CD4-positive, alpha-beta T cell treated with Interferon alpha-2 for 1 hour (primary cell): ENCODE results near the gene CNGA4.
A peak's percentile ranks its signal among the peaks of the same experiment; 100 is the strongest.

ENCODE experiments used
- DNase-seq, 2 donors: peaks; one replicate each; pipeline ENCODE4 v3.0.0-alpha.2; 2020 to 2022

CNGA4 gene, protein sequence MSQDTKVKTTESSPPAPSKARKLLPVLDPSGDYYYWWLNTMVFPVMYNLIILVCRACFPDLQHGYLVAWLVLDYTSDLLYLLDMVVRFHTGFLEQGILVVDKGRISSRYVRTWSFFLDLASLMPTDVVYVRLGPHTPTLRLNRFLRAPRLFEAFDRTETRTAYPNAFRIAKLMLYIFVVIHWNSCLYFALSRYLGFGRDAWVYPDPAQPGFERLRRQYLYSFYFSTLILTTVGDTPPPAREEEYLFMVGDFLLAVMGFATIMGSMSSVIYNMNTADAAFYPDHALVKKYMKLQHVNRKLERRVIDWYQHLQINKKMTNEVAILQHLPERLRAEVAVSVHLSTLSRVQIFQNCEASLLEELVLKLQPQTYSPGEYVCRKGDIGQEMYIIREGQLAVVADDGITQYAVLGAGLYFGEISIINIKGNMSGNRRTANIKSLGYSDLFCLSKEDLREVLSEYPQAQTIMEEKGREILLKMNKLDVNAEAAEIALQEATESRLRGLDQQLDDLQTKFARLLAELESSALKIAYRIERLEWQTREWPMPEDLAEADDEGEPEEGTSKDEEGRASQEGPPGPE

DNA sequence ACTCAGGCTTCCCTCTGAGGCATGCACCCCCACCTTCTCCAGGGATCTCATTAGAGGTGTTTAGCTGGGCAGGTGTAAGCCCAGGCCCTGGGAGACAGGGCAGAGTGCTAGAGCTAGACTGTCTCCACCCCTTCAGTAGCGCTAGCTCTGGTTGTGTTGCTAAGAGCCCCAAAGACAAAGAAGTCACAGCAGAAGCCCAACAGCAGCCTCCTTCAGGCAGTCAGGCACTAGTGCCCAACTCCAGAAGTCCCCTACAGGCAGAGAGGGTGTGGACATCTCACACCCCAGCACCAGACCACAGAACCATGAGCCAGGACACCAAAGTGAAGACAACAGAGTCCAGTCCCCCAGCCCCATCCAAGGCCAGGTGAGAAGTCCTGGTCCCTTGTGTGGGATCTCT lies at the start of gene CNGA4:
TSS of gene CNGA4 (plus strand) at position 188 of the 400 bp plus-strand sequence. CDS start at position 306, 118 bp downstream.
- DNase-seq = no peak

DNA sequence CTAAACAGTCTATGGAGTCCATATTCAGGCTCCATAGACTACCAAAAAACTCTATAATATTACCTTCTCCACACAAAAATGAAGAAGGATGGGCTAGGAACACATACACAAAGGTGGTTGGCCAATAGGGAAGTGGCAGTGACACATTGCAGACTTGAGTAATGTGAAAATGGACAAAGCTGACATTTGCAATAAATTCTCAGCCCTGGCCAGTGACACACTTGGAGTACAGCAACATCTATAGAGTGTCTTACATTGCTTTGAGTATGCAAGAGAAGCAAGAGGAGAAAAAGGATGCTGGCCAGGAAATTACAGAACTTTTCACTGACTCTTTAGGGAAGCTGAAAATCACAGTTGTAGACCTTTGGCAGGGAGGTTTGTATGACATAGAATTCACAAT lies 47.1 kb upstream of the CNGA4 start:
- peak in 1 of 2 donors; percentile 24 for DNase-seq

DNA sequence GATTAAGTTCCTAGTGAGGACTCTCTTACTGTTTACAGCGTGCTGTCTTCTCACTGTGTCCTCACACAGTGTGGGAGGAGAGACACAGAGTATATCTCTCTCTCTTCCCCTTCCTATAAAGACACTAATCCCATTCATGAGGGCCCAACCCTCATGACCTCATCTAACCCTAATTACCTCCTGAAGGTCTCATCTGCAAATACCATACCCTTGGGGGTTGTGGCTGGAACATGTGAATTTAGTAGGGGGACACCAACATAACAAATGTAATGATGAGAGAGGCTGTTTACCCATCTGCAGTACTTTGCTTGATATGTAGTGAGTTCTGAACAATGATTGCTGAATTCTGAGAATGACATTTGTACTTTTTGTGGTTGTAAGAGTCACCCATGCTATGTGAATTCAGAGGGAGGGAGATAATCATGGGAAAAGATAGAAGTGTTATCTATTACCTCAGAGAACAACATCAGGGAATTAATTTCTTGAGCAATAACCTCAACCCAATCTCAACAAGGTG lies 44.8 kb upstream of the CNGA4 start:
- DNase-seq = no peak

DNA sequence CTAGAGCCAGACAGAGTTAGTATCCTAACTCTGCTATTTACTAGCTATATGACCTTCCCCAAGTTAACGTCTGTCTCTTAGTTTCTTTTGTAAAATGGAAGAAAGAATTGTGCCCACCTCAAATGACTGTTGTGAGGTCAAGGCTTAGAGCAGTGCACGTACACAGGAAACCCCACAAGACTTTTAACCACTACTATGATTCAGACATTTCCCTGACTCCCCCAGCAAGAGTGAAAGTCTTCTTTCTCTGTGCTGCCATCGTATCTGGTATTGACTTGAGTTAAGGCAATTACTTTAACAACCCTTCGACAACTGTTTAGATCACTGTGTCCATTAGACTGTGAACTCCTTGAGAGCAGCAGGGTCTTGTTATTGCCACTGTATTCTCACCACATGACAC lies 42.5 kb upstream of the CNGA4 start:
- DNase-seq = peak in 1 of 2 donors; percentile 13

DNA sequence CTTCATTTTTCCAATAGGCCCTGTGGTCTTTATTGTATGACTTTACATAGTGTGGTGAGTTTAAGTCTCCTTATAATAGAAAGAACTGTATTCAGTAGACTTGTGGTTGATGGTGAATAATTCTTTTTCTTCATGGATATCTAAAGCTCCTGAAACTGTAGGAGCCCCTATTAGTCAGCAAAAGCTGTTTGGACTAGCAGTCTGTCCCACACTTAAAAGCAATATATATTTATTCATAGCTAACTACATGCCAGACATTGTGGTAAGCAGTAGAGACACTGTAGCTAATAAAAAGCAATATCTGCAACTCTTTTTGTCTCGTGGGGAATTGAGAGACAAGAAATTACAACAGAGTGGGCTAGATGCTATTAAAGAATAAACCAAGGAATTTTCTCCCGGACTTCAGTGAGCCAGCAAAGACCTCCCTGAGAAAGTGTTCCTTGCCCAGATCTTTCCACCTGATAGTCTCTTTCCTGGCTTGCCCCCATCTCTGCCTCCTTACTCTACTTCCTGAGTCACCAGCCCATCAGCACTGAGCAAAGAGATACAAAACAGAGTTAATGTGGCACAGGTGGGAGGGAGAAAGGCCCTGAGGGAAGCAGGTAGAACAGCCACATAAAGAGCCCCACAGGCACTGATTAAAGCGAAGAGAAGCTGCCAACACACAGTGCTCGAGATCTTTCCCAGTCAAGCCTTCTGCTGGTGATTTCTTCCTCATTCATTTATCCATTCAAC lies 41.3 kb upstream of the CNGA4 start:
- no peak for DNase-seq

DNA sequence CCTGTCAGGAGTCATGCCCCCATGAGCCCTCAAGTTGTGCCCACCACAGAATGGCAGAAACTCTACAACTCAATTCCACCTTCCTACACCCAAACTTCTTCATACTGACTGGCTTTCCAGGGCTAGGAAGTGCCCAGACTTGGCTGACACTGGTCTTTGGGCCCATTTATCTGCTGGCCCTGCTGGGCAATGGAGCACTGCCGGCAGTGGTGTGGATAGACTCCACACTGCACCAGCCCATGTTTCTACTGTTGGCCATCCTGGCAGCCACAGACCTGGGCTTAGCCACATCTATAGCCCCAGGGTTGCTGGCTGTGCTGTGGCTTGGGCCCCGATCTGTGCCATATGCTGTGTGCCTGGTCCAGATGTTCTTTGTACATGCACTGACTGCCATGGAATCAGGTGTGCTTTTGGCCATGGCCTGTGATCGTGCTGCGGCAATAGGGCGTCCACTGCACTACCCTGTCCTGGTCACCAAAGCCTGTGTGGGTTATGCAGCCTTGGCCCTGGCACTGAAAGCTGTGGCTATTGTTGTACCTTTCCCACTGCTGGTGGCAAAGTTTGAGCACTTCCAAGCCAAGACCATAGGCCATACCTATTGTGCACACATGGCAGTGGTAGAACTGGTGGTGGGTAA lies 39.6 kb upstream of the CNGA4 start, which contains the start of gene OR52W1:
TSS of gene OR52W1 (plus strand) at position 51 of the 637 bp plus-strand sequence. CDS start at position 51, 0 bp downstream.
- no peak for DNase-seq

DNA sequence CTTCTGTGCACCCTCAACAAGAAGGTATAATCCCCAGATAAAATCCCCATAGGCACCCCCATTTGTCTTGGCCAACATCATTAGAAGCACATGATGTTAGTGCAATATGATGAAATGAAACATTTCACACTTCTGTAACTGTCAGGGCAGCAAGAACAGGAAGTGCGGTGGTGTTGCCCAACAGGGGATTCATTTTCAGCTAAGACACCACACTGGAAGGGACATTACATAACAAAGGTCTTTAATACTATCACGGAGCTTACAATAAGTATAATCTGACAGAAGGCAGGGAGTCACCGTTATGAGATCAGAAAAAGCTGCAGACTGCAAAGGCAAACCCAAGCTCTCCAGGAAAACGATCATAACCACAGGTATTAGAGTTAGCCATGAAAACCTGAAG lies 37.9 kb upstream of the CNGA4 start:
- DNase-seq = peak; percentile 52 to 76

DNA sequence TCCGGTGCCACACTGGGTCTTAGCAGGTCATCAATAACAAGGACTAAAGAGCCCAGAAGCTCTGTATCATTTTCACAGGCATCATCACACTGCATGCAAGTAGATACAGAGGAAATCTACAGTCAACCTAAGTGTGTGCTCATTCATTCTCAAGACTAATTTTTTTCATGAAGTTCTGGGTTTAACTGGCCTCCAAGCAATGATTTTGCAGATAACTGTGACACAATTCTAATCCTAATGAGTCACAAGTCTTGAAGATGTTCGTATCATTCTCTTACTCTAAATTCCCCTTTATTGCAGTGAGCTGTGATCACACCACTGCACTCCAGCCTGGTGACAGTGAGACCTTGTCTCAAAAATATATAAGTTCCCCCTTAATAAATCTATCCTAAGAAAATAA lies 37.4 kb upstream of the CNGA4 start:
- peak in 1 of 2 donors; percentile 10 for DNase-seq

DNA sequence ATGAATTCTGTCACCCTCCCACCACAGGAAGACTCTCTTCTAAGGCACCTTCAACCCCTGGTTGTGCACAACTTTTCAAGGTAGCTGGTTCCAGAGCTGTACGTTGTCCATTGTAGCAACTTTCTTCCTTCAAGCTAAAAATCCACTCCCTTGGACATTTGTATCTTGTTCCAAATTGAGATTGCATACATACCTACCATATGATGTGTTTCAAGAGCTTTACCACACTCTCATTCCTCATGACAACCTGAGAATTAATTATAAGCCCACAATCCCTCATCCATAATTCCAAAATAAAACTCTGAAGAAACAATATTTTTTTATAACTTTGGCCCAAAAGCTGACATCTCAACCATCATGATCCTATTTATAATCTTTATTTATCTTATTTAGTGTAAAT lies 36.8 kb upstream of the CNGA4 start:
- no peak for DNase-seq

DNA sequence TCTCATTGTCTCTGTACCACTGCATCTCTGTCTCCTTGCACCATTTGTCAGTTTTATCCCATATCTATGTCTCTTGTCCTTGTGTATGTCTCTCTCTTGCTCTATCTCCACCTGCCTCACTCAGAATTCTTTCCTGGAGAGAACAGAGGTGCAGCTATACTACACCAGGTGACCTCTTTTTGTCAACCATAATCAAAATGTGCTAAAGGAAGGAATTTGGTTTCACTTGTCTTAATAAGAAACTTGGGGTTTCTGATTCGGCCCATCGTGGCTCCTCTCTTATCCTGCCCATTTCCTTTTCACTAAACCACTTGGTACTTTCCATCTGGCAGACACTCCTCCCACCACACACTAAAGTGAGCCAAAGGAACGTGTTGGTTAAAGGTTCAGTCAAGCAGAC lies 35.6 kb upstream of the CNGA4 start:
- DNase-seq = peak in 1 of 2 donors; percentile 47

DNA sequence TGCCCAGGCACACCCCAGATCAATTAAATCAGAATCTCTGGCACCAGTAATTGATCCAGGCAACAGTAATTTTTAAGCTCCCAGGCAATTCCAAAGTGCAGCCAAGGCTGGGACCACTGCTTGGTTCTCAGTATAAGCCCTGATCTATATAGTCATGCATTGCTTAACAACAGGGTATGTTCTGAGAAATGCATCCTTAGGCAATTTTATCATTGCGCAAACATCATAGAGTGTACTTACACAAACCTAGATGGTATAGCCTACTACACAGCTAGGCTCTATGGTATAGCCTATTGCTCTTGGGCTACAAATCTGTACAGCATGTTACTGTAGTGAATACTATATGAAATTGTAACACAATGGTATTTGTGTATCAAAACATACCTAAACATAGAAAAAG lies 34.2 kb upstream of the CNGA4 start:
- no peak for DNase-seq

DNA sequence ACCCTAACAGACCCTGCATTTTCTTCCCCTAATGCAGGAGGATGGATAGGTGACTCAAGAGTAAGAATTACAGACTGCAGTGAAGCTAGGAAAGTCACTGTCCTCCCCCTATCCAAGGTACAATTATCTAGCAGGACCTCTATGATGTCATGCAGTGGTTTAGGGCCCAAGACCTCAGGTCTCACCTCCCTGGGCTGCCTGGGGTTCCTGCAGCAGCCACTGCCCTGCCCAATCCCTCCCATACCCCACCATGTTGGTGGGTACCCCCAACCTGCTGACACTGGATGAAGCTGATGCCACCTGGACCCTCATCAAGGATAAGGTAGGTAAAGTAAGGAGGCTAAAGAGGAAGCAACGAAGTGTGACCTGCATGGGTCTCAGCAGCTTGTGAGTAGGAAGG lies 33.5 kb upstream of the CNGA4 start, which contains the start of gene C11orf42:
TSS of gene C11orf42 (plus strand) at position 192 of the 400 bp plus-strand sequence. CDS start at position 251, 59 bp downstream.
- DNase-seq = no peak

DNA sequence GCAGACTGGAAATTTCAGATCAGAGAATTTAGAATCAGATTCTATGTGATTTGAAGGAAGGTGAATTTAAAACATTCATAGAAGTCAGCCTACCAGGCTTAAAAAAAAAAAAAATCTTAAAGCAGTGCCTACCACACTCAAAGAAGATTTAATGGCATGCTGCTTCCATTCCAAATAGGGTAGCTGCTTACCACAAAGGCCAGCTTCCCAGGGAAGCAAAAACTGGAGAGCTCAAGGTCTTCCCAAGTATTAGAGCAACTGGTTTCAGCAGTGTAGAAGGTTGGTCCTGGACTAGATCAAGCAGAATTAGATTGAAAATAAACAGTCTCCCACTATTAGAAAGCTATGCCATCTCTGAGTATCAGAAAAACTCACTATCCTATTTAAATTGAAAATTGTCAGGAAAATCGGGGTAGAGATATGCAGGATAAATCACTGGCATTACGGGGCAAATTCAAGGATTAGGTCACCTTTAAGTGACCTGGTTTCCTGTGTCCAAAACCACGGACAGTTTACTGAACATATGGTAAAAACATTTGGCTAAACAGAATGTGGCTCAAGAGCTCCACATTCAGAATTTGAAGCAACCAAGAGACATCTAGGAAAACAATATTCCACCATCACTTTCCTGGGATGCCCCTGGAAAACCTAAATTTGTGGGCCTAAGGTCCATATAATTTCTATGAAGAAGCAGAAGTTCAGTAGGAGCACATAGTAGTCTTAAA lies 32.3 kb upstream of the CNGA4 start:
- no peak for DNase-seq

DNA sequence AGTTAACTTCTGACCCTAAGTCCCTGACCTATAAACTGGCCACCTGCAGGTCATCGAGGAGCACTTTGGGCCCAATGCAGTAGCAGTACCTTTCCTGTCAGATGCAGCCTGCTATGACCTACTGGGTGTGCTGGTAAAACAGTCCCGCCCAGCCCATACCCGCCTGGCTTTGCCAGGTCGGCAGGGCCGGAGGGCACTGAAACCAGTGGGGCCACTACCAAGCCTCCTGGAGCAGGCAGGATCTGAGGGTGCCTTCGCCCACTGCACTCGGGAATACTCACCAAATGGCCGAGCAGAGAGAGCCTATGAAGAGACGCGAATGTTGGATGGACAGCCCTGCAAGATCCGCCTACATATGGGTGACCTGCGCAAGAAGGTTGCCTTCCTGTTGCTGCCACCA lies 29.1 kb upstream of the CNGA4 start:
- no peak for DNase-seq

DNA sequence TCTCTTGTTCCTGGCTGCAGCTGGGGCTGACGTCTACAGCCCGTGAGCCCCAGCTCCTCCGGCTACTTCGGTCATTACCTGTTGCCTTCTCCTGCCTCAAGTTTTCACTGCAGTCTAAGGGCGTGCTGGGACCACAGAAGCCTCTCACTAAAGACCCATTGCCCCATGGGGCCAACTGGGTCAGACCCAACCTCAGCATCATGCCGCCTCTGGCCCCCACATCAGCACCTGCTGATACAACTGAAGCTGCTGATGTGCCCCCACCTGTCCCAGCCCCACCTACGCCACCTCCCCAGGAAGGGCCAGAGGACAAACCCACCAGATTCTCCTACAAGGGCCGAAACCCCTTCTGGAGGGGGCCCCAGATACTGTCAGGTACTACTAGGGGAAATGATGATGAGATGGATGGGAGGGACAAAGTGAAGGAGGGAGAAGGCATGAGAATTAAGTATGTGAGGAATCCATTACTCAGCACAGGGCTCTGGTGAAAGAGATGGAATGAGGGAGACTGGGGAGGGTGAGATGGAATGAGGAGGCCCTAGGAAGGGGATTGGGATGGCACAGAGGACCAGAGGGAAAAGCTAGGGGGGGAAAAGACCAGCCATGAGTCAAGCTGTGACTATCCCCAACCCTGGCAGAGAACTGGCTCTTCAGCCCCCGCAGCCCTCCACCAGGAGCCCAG lies 28.5 kb upstream of the CNGA4 start:
- no peak for DNase-seq

DNA sequence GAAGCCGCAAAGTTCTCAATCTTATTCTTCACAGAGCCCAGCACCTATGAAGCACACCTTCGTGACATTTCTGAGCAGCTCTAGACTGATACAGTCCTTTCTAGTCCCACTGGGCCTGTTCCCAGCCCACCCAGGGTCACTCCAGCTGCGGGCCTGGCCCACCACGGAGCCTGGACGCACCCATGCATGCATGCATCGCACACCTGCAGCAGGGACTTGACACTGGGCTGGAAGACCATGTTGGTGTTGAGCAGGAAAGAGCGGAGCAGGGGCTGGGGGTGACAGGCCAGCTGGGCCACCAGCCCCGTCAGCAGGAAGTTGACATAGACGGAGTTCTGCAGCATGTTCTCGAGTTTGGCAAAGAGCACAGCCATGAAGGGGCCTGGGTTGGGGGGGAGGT lies 24.4 kb upstream of the CNGA4 start:
- DNase-seq = no peak

DNA sequence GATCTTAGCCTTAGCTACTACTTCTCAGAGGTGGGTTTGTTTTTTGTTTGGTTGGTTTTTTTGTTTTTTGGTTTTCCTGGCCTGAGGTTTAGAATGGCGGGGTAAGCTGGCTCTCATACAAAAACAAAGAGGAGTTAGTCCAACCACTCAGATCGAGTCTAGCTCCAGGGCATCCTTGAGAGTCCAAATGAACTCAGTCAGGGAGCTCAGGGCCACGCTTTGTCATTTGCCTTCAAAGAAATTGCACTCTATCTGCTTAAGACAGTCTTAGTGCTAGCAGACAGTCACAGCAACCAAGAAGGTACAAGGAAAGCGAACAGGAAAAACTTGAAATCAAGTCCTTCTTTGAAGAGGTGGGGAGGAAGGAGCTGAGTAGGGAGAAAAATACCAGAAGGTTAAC lies 22.4 kb upstream of the CNGA4 start:
- DNase-seq = no peak

DNA sequence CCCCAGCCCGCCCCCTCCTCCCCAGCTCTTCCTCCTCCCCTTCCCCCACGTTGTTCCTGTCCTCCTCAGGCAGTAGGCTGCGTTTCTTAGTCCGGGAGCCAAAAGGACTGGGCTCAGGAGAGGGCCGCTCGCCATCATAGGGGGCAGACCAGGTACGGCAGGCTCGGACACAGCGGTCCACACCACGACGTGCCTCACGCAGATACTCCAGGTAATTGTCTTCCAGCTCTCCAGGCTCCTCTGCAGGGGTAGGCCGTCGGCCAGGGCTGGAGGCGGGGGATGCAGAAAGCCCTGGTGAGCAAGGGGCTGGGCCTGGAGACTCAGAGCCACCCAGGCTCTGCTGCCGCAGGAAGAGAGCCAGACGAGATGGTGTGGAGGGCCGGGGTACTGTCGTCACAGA lies 21.2 kb upstream of the CNGA4 start:
- DNase-seq = no peak

DNA sequence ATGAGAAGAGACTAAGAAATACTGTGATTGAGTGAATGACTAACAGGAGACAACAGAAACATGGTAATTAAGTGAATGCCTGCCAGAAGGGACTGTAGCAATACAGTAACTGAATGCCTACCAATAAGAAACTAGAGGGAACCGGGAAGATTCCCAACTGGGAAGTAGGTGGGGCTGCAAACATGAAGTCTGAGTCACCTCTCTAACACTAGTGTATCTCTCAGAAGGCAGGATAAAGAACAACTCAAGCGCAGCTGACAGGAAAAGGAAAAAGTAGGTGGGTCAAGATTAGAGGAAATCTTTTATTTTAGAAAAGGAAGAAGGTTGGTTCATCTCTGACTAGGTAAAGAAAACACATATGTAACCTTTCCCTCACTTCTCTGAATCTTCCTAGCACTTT lies 19.5 kb upstream of the CNGA4 start:
- no peak for DNase-seq

DNA sequence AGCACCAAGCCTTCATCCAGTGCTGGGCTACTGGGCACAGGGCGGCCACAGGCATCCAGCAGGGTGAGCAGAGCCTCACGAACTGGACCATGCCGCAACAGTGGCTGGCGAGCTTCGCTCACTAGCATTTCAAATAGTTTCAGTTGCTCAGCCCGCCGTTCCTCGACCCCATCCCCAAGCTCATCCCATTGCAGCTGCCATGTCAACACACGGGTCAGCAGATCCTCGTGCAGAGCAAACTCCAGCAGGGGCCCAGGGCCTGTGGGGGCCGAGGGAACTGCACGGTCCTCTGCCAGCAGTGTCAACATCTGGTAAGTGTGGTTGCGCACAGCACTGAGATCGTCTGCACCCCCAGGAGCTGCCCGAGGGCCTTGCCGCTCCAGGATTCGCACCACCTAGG lies 15.0 kb upstream of the CNGA4 start:
- DNase-seq = no peak

DNA sequence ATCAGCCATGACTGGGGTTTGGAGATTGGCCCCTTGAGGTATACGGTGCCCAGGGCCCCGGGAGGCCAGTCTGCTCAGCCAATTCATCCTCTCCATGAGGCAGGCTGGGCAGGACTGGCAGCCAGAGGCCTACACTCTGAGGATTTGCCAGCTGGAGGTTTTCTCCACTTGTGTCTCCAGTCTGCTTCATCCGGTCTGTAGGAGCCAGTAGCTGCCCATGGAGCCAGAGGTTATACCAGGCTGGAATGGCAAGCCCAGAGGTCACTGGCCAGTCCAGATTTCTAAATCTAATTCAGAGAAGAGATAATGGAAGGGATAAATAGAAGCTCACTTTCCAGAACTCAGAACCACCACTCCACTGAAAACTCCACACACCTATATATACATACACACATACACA lies 14.5 kb upstream of the CNGA4 start:
- no peak for DNase-seq

DNA sequence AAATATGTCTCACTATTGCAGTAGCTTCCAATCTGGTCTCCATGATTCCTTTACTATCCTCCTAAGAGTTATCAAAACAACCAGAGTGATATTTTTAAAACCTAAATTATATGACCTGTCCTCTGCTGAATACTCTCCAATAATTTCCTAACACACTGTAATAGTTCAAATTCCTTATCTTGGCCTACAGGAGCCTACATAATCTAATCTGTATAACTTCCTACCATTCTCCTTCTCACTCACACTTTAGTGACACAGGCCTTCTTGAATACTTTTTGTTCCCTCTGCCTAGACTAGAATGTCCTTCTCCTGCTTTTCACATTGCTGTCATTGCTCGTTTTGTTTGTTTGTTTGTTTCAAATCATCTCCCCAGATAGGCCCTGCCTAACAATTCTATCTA lies 13.9 kb upstream of the CNGA4 start:
- DNase-seq = no peak
